SK-N-SH (cell line): ENCODE data around the gene WDR93.
"Not testable (repeated sequence)": the region's sequence is repeated elsewhere in the genome, so short reads cannot be mapped to it uniquely, and the experiment has no call there.

Experiments
- CTCF ChIP-seq: fragments of 200-600 bp; sonication (generic); IDR thresholded peaks from 2 replicates; pipeline ENCODE4 v1.6.1; 2017; ENCODE audit warnings: antibody characterized with exemption, mild to moderate bottlenecking, moderate library complexity
- TEAD4 ChIP-seq: IDR thresholded peaks from 2 replicates; pipeline ENCODE4 v1.4.0; 2012; ENCODE audit warnings: mild to moderate bottlenecking, borderline replicate concordance; ENCODE audit not compliant: insufficient read depth

- not testable (repeated sequence) for TF ChIP-seq TEAD4, CTCF
Measured at GRCh38 chr15:89788585-89788984, 98.0 kb downstream of the WDR93 start.
